Coronary artery (tissue), 2 donors: Measurements from ENCODE around the gene HES4.

Experiments used
- DNase-seq: peaks from one replicate; pipeline ENCODE4 v3.0.0-alpha.2; 2017; ENCODE audit warnings: low spot score
- H3K27ac ChIP-seq, 2 donors: fragments of 200-600 bp; sonication (generic); one replicate each; pipeline ENCODE4 v1.5.1; 2016 to 2019
- H3K4me3 ChIP-seq: fragments of 200-600 bp; sonication (generic); 2 replicates; pipeline ENCODE4 v1.5.1; 2016; ENCODE audit warnings: mild to moderate bottlenecking, moderate library complexity
- CTCF ChIP-seq: fragments of 200-600 bp; sonication (generic); IDR thresholded peaks from one replicate; pipeline ENCODE4 v1.5.1; 2019; ENCODE audit warnings: antibody characterized with exemption

Gene HES4

GRCh38 chr1:950881-951280, 49.0 kb downstream of the HES4 start:
- Histone ChIP-seq H3K27ac (no peak overlapping the region), H3K4me3 (no peak overlapping the region)
- DNase-seq = no peak
- TF ChIP-seq CTCF = no peak

- H3K4me3 ChIP-seq = no peak overlapping the region
- TF ChIP-seq CTCF = no peak
- H3K27ac ChIP-seq = no peak overlapping the region
- DNase-seq = no peak
Measured at GRCh38 chr1:950268-950667, 49.6 kb downstream of the HES4 start.
